Neuron (in vitro differentiated cells): ENCODE measurements around the gene COL27A1.

Source experiments
- H2AFZ ChIP-seq: one replicate; pipeline ENCODE4 v1.6.1; 2013; ENCODE audit warnings: low read depth, mild to moderate bottlenecking, inconsistent platforms, low read length, moderate library complexity
- H3K27me3 ChIP-seq: one replicate; pipeline ENCODE4 v1.6.1; 2013; ENCODE audit warnings: low read length; ENCODE audit not compliant: insufficient read depth
- H3K36me3 ChIP-seq: one replicate; pipeline ENCODE4 v1.6.1; 2013; ENCODE audit warnings: low read length; ENCODE audit not compliant: insufficient read depth
- H3K4me1 ChIP-seq: one replicate; pipeline ENCODE4 v1.6.1; 2013; ENCODE audit warnings: low read length; ENCODE audit not compliant: insufficient read depth
- H3K4me3 ChIP-seq: 2 replicates; pipeline ENCODE4 v1.5.1; 2013; ENCODE audit warnings: mild to moderate bottlenecking, low read length, moderate library complexity
- H3K9me3 ChIP-seq: one replicate; pipeline ENCODE4 v1.6.1; 2013; ENCODE audit warnings: low read length

COL27A1 gene

GRCh38 chr9:114141553-114142402, 13.6 kb upstream of the COL27A1 start:
- no peak overlapping the region for H3K4me3 ChIP-seq
- no peaks in the 10 kb centered on the region for H3K9me3 ChIP-seq
- H3K36me3 ChIP-seq = no peaks in the 10 kb centered on the region
- no peaks in the 10 kb centered on the region for H3K4me1 ChIP-seq
- H2AFZ ChIP-seq = no peak overlapping the region
- H3K27me3 ChIP-seq = peaks cover 10% of the 10 kb centered on the region

DNA sequence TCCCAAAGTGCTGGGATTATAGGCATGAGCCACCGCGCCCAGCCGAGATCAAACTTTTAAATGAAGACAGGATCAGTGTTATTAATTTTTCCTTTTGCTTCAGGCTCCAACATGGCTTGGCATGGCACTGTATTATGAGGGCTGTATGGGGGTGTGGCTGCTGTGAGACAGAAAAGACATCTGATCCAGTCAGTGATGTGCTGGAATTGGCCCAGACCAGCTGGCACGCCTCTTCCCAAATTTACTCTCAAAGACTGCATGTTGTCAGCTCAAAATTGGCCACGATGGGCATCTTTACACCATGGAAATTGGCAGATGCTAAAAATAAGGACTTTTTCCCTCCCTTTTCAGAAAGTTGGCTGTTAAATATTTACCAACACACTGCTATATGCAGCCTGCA, 12.1 kb upstream of the COL27A1 start:
- Histone ChIP-seq H3K9me3 (no peaks in the 10 kb centered on the region), H3K27me3 (peaks cover 10% of the 10 kb centered on the region)

GRCh38 chr9:114146735-114147134, 8.6 kb upstream of the COL27A1 start:
- no peak overlapping the region for H2AFZ ChIP-seq
- H3K4me3 ChIP-seq = no peak overlapping the region
- H3K4me1 ChIP-seq = no peaks in the 10 kb centered on the region
- H3K27me3 ChIP-seq = peaks cover 16% of the 10 kb centered on the region
- no peaks in the 10 kb centered on the region for H3K36me3 ChIP-seq
- no peaks in the 10 kb centered on the region for H3K9me3 ChIP-seq

More for the DNA sequence above, 12.1 kb upstream of the COL27A1 start:
- no peak overlapping the region for H2AFZ ChIP-seq
- no peaks in the 10 kb centered on the region for H3K36me3 ChIP-seq
- no peaks in the 10 kb centered on the region for H3K4me1 ChIP-seq
- H3K4me3 ChIP-seq = no peak overlapping the region

- H3K4me1 ChIP-seq = peaks cover 4% of the 10 kb centered on the region
- no peaks in the 10 kb centered on the region for H3K9me3 ChIP-seq
- H3K27me3 ChIP-seq = peaks cover 34% of the 10 kb centered on the region
These were observed 6.2 kb upstream of the COL27A1 start for GRCh38 chr9:114149181-114149580.

DNA sequence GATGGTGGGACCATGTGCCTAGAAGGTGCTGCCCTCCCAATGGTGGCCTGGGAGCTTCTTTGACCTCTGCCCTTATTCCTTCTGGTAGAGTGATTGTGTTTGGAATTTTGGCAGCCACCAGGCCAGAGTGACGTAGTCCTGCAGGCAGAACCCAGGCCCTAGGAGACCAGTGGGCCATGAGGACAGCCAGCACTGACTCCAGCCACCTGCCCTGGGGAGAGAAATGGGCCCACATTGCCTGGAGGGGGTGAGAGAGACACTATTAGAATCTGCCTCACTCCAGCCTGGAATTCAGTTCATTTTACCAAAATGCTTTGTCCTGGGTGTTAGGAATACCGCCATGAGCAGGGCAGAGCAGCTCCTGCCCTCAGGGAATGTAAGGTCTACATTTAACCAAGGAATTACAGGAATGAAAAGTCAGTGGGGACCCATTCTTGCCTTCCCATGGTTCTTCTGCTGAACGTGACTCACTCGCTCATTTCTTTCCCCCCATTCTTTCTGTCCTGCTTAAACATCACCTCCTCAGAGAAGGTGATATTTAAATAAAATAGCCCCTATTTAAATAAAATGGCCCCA, 5.5 kb upstream of the COL27A1 start:
- peaks cover 41% of the 10 kb centered on the region for H3K27me3 ChIP-seq

More at GRCh38 chr9:114149181-114149580, 6.2 kb upstream of the COL27A1 start:
- Histone ChIP-seq H2AFZ (no peak overlapping the region), H3K4me3 (no peak overlapping the region), H3K36me3 (no peaks in the 10 kb centered on the region)

GRCh38 chr9:114150608-114151007, 4.7 kb upstream of the COL27A1 start:
- Histone ChIP-seq H3K9me3 (no peaks in the 10 kb centered on the region), H2AFZ (no peak overlapping the region), H3K36me3 (no peaks in the 10 kb centered on the region), H3K4me3 (no peak overlapping the region), H3K4me1 (peaks cover 14% of the 10 kb centered on the region), H3K27me3 (peaks cover 42% of the 10 kb centered on the region)

More for the DNA sequence above, 5.5 kb upstream of the COL27A1 start:
- H3K4me1 ChIP-seq = peaks cover 11% of the 10 kb centered on the region
- H3K36me3 ChIP-seq = no peaks in the 10 kb centered on the region
- H3K9me3 ChIP-seq = no peaks in the 10 kb centered on the region
- H2AFZ ChIP-seq = no peak overlapping the region
- no peak overlapping the region for H3K4me3 ChIP-seq

GRCh38 chr9:114151426-114151956, 3.8 kb upstream of the COL27A1 start:
- peaks cover 17% of the 10 kb centered on the region for H3K4me1 ChIP-seq
- no peak overlapping the region for H2AFZ ChIP-seq
- H3K9me3 ChIP-seq = no peaks in the 10 kb centered on the region
- H3K4me3 ChIP-seq = no peak overlapping the region
- peaks cover 42% of the 10 kb centered on the region for H3K27me3 ChIP-seq
- no peaks in the 10 kb centered on the region for H3K36me3 ChIP-seq

- Histone ChIP-seq H3K27me3 (peaks cover 42% of the 10 kb centered on the region), H2AFZ (peak overlapping the region; percentile 5), H3K4me3 (peak overlapping the region; percentile 12), H3K4me1 (peaks cover 25% of the 10 kb centered on the region), H3K9me3 (no peaks in the 10 kb centered on the region), H3K36me3 (no peaks in the 10 kb centered on the region)
These were observed 1.4 kb upstream of the COL27A1 start for GRCh38 chr9:114153761-114154599.

GRCh38 chr9:114154600-114155102, 686 bp upstream of the COL27A1 start:
- Histone ChIP-seq H3K36me3 (no peaks in the 10 kb centered on the region), H3K27me3 (peaks cover 42% of the 10 kb centered on the region), H3K4me3 (peak overlapping the region; percentile 12), H2AFZ (no peak overlapping the region), H3K9me3 (no peaks in the 10 kb centered on the region), H3K4me1 (peaks cover 32% of the 10 kb centered on the region)

DNA sequence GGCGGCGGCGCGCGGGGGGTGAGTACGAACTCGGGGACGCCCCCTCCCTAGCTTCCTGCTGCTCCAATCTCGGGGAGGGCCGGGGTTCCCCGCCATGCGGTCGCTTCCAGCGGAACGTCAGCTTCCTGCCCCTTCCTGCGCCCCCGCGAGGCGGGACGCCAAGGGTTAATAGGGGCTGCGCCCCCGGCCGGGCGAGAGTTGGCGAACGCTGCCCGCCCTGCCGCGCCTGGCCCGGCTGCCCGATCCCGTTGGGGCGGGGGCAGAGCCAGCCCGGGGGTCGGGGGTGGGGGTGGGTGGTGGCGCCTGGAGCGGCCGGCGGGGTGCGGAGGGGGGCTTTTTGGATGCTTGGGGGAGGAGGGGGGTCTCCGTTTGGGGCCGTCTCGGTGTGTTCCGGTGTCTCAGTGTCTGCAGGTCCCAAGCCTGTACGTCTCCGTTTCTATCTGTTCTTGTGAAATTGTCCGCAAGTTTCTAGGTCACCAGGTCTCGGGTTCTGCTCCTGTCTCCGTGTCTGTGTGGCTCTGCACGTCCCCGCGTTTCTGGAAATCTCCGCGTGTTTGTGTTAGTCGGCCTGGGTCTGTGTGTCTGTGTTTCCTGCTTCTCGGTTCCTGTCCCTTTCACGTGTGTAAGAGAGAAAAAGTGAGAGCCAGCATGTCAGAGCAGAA, 789 bp downstream of the COL27A1 start:
- Histone ChIP-seq H2AFZ (peak overlapping the region; percentile 12), H3K36me3 (no peaks in the 10 kb centered on the region), H3K4me1 (peaks cover 35% of the 10 kb centered on the region), H3K9me3 (no peaks in the 10 kb centered on the region), H3K27me3 (peaks cover 37% of the 10 kb centered on the region), H3K4me3 (peak overlapping the region; percentile 69)

GRCh38 chr9:114156657-114157421, 1.5 kb downstream of the COL27A1 start:
- Histone ChIP-seq H3K4me1 (peaks cover 35% of the 10 kb centered on the region), H3K9me3 (no peaks in the 10 kb centered on the region), H3K27me3 (peaks cover 30% of the 10 kb centered on the region), H3K4me3 (peak overlapping the region; percentile 69), H2AFZ (peak overlapping the region; percentile 12), H3K36me3 (no peaks in the 10 kb centered on the region)
